ENCODE measurements around the gene NFYC.

DNA sequence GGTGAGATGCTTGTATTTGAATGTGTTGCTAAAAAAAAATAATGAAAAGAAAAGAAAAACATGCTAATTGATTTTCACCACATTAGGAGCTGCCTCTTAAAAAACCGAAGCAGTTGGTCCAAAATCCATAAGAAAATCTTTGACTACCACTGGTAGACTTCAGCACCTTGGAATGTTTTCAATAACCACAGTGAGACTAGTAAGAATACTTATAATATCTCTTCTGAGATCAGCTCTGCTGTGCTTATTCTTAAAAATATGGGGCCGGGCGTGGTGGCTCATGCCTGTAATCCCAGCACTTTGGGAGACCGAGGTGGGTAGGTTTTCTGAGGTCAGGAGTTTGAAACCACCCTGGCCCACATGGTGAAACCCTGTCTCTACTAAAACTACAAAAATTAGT lies 15.1 kb downstream of the NFYC start:
- TF ChIP-seq CTCF (IDR thresholded peaks at IDR 0.05) (no peak), ZBTB21 (CRISPR knock-in tag; IDR thresholded peaks at IDR 0.05; ENCODE audit: borderline replicate concordance) (no peak)
